Bronchial epithelial cell (primary cell): ENCODE results near the gene ITPKB. TPM values are rescaled to one million over a fixed set of nuclear protein-coding genes. Genes with fewer than 3 reads are reported as not detected.

Experiments used
- DNase-seq: peaks from one replicate; pipeline ENCODE4 v3.0.0-alpha.2; 2010; ENCODE audit warnings: low read depth
- FAIRE-seq: peaks from 2 replicates; lab custom pipeline; 2011; peaks lifted over from hg19 to GRCh38; lab: Jason Lieb, UNC
- H3K27me3 ChIP-seq: 2 replicates; pipeline ENCODE4 v1.5.1; 2011; ENCODE audit warnings: low read length; ENCODE audit not compliant: control insufficient read depth, insufficient read depth
- H3K36me3 ChIP-seq: 2 replicates; pipeline ENCODE4 v1.5.1; 2011; ENCODE audit warnings: low read length; ENCODE audit not compliant: control insufficient read depth, insufficient read depth
- H3K4me3 ChIP-seq: 2 replicates; pipeline ENCODE4 v1.5.1; 2011; ENCODE audit warnings: mild to moderate bottlenecking, low read depth, low read length, control low read depth
- total RNA-seq: library from RNA; depleted of rRNA; stranded (reverse); fragments of >200 nt; gene quantifications from 2 replicates; pipeline ENCODE4 v1.2.1, GENCODE V29; 2014
- TF ChIP-seq, protein P1 (sequence below): IDR thresholded peaks from 2 replicates; pipeline ENCODE4 v1.5.1; 2011; ENCODE audit warnings: mild to moderate bottlenecking, moderate library complexity, low read length, control low read depth, inconsistent platforms; ENCODE audit not compliant: insufficient read depth, severe bottlenecking

Gene ITPKB
- total RNA-seq, 1 donor from 2014 or later = 1.3 TPM

DNA sequence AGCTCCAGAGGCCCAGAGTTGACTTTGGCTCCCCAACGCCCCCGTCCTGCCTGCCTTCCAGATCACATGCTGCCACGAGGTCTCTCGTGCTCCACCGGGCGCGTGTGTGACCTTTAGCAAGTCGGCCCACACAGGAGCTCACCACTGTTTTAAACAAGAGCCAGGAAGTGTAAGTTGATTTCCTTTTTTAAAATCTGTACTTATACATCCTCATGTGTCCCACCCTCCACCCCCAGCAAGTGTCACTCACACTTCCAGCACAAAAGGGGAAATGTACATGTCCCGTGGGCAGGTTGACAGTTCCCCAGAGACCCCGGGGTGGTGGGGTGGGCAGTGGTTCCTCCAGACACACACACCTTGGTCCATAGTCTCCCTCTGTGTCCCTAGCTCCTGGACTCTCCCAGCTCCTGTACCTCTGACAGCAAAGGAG lies 106.1 kb downstream of the ITPKB start:
- TF ChIP-seq, protein P1, sequence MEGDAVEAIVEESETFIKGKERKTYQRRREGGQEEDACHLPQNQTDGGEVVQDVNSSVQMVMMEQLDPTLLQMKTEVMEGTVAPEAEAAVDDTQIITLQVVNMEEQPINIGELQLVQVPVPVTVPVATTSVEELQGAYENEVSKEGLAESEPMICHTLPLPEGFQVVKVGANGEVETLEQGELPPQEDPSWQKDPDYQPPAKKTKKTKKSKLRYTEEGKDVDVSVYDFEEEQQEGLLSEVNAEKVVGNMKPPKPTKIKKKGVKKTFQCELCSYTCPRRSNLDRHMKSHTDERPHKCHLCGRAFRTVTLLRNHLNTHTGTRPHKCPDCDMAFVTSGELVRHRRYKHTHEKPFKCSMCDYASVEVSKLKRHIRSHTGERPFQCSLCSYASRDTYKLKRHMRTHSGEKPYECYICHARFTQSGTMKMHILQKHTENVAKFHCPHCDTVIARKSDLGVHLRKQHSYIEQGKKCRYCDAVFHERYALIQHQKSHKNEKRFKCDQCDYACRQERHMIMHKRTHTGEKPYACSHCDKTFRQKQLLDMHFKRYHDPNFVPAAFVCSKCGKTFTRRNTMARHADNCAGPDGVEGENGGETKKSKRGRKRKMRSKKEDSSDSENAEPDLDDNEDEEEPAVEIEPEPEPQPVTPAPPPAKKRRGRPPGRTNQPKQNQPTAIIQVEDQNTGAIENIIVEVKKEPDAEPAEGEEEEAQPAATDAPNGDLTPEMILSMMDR = no peak
- no peak overlapping the region for H3K4me3 ChIP-seq
- DNase-seq = no peak
- H3K27me3 ChIP-seq = no peaks in the 10 kb centered on the region
- peaks cover 1% of the 10 kb centered on the region for H3K36me3 ChIP-seq
- no peak for FAIRE-seq

DNA sequence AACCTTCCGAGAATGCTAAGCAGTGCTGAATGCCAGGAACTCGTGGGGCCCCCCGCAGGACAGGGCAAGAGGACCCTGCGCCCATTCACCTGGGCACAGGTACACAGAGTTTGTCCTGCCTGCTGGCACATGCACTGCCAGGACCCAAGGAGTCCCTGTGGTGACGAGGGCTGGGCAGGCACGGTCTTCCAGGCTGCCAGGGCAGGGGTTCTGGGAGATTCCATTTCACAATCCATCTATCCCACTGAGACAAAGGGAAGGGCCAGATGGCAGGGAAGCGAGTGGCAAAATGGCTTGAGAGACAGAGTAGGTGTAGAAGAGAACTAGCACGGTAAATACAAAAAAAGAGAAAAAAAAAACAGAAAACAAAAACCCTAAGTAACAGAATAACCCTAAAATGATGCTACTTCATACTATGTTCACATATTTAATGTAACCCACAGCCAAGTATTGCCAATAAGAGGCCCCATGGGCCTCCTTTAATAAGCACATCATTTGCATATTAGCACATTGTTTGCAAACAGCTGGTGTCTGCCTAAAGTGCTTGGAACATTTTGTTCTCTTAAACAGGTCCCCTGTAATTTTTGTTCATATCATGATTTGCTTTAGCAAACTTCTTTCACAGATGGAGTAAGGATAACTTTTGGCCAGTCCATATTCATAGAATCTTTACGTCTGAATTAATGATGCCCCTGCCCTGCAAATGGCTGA lies 106.8 kb downstream of the ITPKB start:
- Histone ChIP-seq H3K27me3 (no peaks in the 10 kb centered on the region), H3K4me3 (no peak overlapping the region), H3K36me3 (peaks cover under 1% of the 10 kb centered on the region)
- TF ChIP-seq, protein P1 = no peak
- FAIRE-seq (no peak), DNase-seq (no peak)

DNA sequence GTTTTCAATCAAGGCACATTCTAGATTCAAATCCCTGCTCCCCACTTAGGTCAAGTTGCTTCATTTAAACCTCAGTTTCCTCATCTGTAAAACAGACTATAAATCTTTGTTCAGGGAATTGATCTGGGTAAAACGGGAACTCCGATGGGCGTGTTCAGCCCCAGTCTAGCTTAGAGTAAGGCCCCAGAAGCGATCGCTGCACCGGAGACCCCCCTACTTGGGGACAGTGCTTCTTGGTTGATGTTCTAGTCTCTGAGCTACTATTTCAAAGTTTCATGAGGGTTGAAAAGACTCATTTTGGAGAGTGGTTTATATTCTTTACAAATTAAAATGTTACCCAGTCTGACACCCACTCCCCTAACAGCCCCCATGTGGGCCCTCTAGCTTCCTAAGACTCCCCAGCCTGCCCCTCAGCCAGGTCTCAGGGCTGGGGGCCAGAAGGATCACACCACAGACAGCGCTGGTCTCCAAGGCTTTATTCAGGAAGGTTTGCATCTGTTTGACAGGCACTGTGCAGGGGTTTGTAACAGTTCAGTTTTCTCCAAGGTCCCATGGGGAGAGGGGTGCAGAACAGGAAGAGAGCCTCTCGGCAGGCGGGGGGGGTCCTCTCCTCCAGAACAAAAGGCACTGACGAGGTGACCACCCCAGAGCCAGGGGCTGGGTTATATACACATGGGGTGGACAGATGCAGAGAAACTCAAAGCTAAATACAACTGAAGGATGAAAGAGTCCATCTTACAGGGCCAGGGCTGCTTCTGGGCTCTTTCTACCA lies 107.7 kb downstream of the ITPKB start:
- TF ChIP-seq, protein P1 = no peak
- FAIRE-seq (no peak), DNase-seq (no peak)
- H3K4me3 ChIP-seq = no peak overlapping the region
- H3K36me3 ChIP-seq = no peaks in the 10 kb centered on the region
- H3K27me3 ChIP-seq = peaks cover 2% of the 10 kb centered on the region

DNA sequence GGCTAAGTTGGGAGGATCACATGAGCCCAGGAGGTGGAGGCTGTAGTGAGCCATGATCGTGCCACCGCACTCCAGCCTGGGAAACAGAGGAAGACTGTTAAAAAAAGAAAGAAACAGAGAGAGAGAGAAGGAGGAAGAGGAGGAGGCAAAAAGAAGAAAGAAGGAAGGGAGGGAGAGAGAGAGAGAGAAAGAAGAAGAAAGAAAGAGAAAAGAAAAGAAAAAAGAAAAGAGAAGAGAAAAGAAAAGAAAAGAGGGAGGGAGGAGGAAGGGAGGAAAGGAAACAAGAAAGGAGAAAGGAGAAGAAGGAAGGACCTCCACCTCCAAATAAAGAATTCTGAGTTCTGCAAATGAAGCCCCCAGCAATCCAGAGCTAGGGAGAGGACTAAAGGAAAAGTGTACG lies 108.5 kb downstream of the ITPKB start:
- TF ChIP-seq, protein P1 = no peak
- FAIRE-seq = no peak
- peaks cover 3% of the 10 kb centered on the region for H3K27me3 ChIP-seq
- no peak for DNase-seq
- no peak overlapping the region for H3K4me3 ChIP-seq
- H3K36me3 ChIP-seq = no peaks in the 10 kb centered on the region

DNA sequence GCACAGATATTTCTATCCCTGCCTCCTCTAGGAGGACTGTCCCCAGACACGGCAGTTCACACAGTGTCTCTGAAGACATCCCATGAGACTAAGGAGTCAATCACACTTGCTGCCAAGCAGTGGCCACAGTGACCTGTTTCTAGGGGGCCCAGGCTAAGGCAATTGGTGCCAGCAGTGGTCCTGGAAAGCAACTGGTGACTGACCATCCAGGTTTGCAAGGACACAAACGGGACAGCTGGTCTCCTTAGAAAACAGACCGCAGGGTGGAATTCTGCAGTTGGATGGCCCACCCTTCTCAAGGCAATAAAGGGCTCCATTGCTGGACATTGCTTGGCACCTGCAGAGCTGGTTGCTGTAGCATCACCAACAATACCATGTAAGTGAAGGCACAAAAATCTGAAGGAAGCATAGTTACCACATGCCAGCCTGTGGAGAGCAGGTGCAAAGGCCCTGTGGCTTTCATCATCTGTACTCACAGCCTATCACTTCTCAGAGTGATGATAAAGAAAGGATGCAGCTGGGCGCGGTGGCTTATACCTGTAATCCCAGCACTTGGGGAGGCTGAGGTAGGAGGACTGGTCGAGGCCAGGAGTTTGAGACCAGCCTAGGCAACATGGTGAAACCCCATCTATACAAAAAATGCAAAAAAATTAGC lies 109.1 kb downstream of the ITPKB start:
- H3K4me3 ChIP-seq = no peak overlapping the region
- peaks cover 3% of the 10 kb centered on the region for H3K27me3 ChIP-seq
- FAIRE-seq = no peak
- DNase-seq = no peak
- H3K36me3 ChIP-seq = no peaks in the 10 kb centered on the region
- TF ChIP-seq, protein P1 = no peak
